Bone marrow (tissue), 2 donors: ENCODE data around the gene SRMS.

ENCODE experiments used
- DNase-seq, 2 donors: peaks; one replicate each; lab custom pipeline; 2025; lab: John Stamatoyannopoulos, UW

The SRMS gene

DNA sequence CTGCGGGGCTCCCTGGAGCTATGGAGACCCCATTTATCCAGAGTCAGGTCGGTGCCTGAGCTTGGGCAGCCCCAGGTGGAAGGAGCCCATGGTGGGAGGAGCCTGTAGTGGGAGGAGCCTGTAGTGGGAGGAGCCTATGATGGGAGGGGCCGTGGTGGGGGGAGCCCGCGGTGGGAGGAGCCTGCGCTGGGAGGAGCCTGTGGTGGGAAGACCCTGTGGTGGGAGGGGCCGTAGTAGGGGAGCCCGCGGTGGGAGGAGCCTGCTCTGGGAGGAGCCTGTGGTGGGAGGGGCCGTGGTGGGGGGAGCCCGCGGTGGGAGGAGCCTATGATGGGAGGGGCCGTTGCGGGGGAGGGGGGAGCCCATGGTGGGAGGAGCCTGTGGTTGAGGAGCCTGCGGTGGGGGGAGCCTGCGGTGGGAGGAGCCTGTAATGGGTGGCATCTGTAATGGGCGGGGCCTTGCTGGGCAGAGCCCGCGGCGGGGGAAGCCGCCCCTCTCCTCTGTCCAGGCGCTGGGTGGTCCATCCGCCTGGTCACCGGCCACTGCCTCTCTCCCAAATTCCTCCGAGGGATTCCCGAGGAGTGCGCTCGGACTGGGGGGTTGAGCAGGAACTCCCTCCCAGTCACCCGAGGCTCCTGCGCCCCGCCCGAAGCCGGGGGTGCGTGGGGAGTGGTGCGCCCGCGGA is 5.8 kb upstream of the SRMS start:
- DNase-seq: peak; percentile 80 to 81

DNA sequence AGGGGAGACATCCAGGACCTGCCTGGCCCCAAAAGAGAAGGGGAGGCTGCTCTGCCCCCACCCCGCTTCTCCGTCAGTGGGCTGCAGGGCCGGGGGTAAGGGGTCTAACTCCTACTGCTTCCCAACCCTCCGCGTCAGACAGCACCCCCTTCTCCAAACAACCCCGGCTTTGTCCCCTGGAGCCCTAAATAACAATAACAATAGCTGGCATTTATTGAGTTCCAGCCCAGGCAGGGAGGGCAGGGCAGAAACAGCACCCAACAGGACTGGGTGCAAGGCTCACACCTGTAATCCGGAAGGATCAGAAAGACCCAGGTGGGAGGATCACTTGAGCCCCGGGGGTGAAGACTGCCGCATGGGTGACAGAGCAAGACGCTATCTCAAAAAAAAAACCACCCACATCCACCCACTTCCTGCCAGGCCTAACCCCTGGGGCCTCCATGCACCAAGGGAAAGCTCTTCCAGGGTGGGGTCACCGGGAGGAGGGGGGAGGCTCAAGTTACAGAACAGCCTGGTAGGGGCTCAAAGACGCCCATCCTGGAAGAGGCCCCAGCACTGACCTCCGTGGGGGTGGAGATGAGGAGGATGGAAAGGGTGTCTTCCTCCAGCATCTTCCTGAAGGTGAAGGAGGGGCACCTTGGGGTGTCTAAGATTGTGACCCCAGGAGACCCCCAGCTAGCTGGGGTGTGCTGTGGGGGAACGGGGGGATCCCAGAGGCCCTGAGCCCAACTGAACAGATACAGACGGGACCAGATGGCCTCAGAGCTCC is 5.1 kb upstream of the SRMS start:
- DNase-seq: peak in 1 of 2 donors; percentile 25

DNA sequence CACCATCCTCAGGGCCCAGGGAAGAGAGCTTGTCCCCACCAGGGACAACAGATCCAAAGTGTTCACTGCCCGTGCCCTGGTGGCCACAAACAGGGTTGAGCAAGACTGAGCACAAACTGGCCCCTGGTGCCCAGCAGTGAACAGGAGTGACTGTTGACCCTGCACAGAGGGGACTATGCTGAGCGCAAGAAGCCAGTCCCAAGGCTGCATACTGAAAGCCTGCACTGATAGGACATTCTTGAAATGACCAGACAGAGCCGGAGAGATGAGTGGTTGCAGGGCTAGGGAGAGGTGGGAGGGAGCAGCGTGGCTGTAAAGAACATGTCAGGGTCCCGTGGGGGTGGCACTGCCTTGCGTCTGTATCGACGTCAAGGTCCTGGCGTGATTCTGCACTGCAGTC is 3.5 kb upstream of the SRMS start:
- DNase-seq: no peak

DNA sequence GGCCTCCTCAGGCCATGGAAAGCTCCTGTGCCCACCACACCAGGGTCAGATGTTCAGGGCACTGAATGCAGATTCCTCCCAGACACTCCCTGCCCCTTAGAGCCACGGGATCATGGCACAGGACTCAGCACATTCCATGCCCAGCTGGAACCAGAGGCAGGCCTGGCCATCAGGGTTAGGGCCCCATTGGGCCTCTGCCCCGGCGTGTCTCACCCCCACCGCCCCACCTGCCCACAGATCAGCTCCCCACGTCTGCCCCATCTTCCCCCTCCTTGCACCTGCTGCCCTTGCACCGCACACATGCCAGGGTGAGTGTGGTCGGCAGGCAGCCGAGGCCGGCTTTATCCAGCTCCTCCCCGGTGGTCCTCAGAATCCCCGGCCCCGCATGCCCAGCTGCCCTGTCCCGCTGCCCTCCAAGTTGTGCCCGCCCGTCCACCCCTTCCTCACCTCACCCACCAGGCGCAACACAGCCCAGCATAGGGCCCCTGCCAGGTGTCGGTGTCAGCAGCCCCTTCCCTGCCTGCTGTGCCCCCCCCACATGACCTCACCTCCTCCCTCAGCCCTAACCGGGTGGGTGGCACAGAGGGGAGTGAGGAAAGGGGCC is 2.2 kb upstream of the SRMS start:
- no peak for DNase-seq

DNA sequence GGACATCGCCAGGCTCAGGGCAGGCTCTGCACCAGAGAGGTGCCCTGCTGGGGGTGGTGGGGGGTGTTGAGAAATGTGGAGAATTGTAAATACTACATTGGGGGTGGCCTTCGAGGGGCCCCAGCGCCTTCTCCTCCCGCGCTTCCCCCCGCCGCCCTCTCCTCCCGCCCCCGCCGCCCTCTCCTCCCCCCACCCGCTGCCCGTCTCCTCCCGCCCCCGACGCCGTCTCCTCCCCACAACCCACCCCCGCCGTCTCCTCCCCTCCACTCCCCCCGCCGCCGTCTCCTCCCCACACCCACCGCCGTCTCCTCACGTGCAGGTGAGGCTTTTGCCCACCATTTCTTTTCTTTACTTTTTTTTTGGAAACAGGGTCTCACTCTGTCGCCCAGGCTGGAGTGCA is 1.5 kb upstream of the SRMS start:
- no peak for DNase-seq

DNA sequence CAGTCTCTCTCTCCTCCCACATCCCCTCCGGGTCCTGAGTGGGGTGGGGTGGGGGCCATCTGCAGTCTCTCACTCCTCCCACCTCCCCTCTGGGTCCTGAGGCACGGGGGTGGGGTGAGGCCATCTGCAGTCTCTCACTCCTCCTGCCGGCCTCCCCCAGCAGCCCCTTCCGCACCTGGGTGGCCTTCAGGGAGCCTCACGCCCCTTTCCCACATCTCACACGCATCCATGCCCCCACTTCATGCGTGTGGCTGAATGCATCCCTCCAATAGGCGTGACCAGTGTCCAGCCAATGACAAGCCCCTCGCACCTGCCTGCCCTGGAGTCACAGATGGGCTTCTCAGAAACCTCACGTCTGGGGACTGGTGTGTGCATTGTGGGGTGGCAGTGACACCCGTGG is 993 bp upstream of the SRMS start:
- no peak for DNase-seq

DNA sequence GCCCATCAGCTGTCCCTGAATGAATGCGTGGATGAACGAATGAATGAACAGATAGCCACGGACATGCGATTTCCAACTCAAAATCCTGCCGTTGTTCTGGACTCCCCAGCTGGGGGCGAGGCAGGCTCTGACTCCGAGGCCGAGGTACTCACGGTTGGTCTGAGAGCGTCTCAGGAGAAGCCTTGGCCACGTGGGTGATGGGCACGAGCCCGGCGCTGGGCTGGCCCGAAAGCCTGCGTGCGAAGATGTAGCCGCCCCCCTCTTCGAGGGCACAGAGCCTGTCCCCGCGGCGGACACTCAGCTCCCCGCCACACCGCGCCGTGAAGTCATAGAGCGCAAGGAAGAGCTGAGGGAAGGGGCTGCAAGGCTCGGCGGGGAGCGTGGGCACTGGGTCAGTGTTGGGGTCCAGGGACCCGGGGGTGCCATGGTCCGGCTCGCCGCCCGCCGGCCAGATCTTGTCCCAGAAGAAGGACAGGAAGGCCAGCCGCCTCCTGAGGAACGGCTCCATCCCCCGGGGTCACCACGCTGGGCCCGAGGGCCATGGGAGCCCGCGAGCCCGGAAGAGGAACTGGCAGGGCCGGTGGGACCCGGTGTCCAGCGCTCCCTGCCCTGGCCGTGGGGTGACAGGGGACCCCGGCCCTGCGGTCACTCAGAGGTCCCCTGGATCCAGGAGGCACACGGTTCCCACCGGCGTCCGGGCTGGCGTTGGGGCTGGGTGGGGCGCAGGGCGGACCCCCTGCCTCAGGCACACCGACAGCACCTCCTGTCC is 409 bp downstream of the SRMS start:
- no peak for DNase-seq

DNA sequence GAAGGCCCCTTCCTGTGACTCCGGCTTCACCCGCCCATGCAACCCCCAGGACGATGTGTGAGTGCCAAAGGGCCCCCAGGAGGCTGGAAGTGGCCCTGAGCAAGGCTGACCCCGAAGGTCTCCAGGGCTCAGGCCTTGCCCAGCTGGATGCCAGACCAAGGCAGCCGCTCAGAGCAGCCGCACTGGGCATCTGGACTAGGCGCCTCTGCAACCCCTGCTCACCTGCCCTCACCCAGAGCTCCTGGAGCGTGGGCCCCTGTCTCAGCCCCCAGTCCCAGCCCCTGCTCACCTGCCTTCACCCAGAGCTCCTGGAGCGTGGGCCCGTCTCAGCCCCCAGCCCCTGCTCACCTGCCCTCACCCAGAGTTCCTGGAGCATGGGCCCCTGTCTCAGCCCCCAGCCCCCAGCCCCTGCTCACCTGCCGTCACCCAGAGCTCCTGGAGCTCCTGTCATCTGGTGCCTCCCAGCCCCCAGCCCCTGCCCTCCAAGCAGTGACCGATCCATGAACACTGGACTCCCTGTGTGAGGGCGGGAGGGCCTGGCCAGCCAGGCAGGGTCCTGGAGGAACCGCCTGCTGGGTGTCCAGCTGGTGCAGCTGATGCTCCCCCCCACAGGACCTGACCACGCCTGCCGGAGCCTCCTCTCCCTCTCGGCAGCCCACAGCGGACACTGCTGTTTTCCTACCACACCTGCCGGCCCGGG is 1.1 kb downstream of the SRMS start:
- no peak for DNase-seq

DNA sequence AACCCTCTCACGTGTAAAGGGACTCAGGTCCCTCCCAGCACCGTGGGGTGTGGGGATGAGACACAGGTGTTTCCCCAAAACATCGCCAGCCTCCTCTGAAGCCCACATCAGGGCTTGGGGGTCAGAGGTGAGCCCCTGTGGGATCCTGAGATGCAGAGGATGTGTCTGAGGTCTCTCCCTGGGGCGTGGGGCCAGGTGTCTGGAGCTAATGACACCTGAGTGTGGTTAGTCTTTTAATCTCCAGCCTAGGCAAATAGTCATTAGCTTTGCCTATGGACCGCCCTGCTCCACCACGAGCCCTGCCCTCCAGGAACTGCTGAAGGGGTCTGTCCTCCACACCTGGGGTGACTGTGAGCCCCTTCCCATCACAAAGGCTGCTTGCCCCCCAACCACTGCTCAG is 1.7 kb downstream of the SRMS start:
- DNase-seq: no peak

DNA sequence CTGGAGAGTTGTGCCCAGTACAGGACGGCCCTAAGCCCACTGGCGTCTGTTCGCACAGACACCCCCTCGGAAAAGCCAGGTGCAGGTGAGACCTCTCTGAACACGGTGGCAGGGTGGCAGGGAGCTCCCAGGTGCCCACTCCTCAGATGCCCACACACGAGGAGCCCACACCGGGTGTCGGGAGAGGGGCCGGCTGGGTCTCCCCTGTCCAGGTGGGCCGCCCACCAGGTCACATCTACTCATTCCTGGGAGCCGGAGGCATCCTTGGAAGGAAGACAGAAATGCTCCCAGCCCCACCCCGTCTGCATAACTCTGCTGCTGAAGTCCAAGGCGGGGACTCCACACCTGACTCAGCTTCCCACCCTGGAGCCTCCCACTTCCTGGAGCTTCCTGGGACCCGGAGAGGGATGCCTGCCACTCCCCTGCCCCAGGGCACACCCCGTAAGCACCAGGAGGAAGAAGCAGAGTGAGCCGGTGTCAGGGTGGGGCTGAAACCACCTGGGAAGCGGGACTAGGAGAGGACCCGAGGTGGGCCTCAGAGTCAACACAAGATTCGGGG is 2.5 kb downstream of the SRMS start:
- DNase-seq: no peak

DNA sequence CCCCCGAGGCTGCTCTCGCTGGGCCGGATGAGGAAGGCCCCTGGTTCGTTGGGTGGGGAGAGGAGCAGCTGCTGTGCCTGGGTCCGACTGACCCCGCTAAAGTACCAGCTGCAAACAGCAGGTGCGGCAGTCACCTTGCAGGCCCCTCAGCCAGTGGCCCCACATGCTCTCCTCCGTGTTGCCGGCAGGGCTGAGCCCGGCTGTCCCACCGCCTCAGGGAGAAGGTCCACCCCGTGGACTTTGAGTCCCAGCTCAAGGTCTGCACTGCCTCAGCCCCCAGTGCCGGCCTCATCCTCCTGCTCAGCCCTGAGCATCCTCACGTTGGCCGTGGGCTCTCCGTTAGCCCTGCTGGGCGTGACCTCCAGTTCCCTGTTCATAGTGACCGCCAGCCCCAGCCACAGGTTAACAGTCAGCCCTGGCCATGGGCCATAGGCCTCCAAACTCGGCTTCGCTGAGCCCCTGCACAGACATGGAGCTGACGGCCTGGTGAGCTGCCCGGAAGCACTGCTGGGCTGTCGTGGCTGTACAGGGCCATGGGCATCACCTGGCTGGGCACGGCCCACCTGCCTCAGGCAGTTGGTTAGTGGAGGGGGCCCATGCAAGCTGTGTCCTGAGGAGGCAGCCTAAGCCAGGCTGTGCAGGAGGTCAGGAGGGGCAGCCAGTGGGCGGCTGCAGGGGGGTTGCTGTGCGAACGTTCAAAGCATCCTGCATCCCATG is 3.1 kb downstream of the SRMS start:
- DNase-seq: no peak

DNA sequence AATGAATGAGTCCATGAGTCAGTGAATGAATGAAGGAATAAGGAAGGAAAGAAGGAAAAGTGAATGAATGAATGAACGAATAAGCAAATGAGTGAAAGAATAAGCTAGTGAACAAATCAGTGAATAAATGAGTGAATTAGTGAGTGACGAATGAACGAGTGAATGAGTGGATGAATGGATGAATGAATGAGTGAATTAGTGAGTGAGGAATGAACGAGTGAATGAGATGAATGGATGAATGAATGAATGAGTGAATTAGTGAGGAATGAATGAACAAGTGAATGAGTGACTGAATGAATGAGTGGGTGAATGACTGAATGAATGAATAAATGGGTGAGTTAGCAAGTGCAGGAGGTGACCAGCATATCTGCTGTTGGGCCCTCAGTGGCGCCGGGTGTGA is 3.8 kb downstream of the SRMS start:
- no peak for DNase-seq

DNA sequence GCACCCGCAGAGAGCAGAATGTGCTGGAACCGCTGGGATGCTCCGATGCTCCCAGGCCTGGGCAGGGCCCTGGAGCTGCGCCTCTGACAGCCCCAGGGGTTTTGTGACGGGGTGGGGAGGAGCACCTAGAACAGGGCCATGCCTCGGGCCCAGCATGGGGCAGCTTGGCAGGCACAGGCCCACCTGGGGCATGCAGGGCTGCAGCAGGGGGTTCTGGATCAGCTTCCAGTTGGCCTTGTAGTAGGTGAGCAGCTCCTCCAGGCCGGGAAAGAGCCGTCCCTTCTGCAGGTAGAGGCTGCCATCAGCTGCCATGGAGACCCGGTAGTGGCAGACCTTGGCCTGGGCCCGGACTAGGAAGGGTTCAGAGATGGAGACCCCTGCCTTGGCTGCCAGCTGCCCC is 4.4 kb downstream of the SRMS start:
- no peak for DNase-seq

DNA sequence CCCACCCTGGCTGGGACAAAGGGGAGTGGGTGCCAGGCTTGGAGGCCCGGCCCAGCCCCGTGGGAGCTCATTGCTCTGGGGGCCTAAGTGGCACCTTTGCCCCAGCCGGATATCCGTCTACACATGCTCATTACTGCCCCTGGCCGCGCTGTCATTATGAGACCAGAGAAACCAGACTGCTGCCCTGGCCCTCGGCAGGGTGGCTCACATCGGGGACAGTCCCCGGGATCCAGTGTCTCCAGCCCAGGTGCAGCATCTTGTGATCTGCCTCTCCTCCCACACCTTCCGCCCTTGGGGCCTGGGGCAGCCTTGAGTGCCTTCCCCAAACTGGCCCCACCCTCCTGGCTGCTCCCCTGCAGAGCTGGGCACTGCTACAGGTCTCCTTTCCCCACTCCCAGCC is 4.9 kb downstream of the SRMS start:
- no peak for DNase-seq

DNA sequence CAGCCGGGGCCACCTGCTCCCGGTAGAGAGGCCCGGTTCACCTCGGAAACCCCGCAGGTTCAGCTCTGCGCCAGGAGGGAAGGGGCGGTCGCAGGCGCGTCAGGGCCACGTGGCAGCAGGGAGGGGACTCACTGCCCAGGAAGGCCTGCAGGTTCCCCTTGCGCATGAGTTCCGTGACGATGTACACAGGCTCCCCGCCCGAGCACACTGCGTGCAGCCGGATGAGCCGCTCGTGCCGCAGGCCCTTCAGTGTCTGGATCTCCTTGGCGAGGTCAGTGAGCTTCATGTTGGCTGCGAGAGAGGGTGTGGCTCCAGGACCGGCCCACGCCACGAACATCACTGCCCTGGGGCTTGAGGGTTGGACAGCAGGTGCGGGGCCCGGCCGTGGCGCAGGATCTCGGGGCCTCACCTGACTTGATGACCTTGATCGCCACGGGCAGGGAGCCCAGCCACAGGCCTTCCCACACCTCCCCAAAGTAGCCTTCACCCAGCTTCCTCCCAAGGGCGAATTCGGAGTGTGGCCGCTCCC is 5.5 kb downstream of the SRMS start:
- no peak for DNase-seq

DNA sequence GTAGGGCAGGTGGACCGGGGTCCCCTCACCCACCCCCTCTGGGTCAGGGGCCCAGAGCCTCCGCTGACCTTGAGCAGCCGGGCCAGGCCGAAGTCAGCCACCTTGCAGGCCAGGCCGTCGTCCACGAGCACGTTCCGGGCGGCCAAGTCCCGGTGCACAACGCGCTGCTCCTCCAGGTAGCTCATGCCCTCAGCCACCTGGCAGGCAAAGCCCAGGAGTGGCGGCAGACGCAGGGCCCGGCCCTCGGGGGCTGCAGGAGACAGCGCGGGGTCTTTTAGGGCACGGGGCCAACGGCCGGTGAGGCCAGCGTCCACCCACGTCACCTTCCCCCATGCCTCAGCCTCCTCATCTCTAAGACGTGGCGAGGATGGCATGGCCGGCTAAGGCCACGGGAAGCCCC is 6.2 kb downstream of the SRMS start:
- no peak for DNase-seq

DNA sequence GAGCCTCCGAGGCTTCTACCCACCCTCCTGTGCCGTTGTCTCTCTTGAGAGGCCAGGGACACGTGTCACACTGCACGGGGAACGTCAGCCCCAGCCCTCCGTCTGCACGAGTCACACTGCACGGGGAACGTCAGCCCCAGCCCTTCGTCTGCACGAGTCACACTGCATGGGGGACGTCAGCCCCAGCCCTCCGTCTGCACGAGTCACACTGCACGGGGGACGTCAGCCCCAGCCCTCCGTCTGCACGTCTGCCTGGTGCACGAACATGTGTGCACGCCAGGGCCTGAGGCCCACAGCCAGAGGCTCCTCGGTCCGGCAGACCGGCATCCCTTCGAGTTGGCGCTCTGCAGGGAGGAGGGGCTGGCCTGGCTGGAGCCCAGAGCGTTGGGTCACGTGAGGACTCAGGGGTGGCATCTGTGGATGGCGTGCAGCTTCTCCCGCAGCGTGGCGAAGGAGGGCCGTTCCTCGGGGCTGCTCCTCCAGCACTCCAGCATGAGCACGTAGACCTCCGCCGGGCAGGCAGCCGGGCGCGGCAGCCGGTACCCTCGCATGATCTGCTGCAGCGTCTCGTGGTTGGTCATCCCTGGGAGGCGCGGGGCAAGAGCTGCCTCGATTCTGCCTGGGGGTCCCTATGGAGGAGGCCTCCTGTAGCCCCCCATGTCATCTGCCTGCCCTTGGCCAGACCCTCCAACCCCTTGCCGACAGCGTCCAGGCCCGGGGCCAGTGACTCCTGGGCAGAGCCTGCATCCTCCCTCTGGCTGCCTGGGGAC is 6.9 kb downstream of the SRMS start:
- DNase-seq: peak in 1 of 2 donors; percentile 37

DNA sequence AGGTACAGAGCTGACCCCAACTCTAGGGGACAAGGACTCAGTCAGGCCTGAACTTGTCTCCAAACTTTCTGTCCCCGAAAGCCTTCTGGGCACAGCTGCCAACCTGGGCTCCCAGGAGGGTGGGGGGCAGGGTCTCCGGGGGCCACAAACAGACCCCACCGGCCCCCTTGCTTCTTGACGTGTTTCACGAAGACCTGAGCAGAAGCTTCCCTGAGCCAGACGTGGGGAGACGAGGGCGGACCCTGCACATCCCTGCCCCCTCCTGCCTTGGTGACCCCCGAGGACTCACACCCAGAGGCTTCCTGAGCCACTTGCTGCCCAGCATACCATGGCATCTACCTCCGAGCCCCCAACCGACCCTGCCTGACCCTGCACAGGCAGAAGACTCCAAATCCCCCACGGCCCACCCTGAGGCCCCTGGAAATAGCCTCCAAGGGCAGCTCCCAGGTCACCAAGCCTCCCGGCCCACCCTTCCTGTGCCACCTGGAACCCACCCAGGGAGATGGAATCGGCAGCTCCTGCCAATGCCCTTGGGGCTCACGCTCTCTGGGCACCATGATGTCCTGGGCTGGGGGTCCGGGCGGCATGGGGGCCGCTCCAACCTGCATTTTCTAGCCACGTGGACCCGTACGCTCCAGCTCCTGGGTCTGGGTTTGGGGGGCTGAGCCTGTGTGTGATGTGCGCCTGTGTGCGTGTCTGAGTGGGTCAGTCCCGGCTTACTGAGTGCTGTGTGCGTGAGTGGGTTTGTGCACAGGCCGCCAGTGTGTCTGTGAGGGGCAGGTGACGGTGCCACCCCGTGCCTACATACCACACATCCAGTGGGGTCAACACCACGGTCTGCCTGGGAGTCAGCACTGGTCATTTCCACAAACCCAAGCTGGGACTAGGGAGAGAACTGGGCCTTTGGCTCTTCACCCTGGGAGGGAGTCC is 7.8 kb downstream of the SRMS start:
- no peak for DNase-seq

DNA sequence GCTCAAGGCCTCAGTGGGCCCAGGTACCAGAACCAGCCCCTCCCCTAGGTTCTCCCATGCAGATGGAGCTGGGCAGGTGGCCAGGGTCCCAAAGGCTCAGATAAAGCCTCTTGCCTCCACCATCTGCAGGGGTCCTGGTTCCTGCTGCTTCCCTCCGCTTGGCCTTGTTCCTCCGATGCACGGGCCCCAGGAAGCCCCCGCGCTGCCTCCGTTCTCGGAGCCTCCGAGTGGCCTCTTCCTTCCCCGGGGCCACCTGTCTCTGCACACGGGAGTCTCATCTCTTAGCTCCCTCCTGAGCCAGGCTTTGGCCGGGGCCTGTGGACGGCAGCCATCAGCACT is 8.5 kb downstream of the SRMS start:
- DNase-seq: no peak
